DOHH2 (cell line): Measurements from ENCODE around the gene HS6ST1.

Experiments used
- H3F3A ChIP-seq: fragments of 200-600 bp; sonication (generic), shearing (Covaris generic); 2 replicates; pipeline ENCODE4 v1.6.0; 2016; ENCODE audit warnings: antibody characterized with exemption, mild to moderate bottlenecking; ENCODE audit not compliant: control insufficient read depth, insufficient read depth
- H3K27ac ChIP-seq: fragments of 200-600 bp; sonication (generic); 2 replicates; pipeline ENCODE4 v1.5.1; 2014; ENCODE audit warnings: low read depth, mild to moderate bottlenecking, low read length, moderate library complexity
- H3K27me3 ChIP-seq: fragments of 200-600 bp; sonication (generic); 2 replicates; pipeline ENCODE4 v1.6.1; 2014; ENCODE audit warnings: mild to moderate bottlenecking, low read length, mixed read lengths; ENCODE audit not compliant: control insufficient read depth
- H3K36me3 ChIP-seq: fragments of 200-600 bp; sonication (generic); 2 replicates; pipeline ENCODE4 v1.6.1; 2014; ENCODE audit warnings: mild to moderate bottlenecking, low read length, moderate library complexity, mixed read lengths; ENCODE audit not compliant: control insufficient read depth
- H3K4me1 ChIP-seq: fragments of 200-600 bp; sonication (generic); 2 replicates; pipeline ENCODE4 v1.6.1; 2014; ENCODE audit warnings: mild to moderate bottlenecking, low read length, mixed read lengths; ENCODE audit not compliant: control insufficient read depth
- H3K4me2 ChIP-seq: fragments of 200-600 bp; sonication (generic); 2 replicates; pipeline ENCODE4 v1.6.0; 2014; ENCODE audit warnings: mild to moderate bottlenecking, low read length, moderate library complexity
- H3K4me3 ChIP-seq: fragments of 200-600 bp; sonication (generic); 2 replicates; pipeline ENCODE4 v1.5.1; 2014; ENCODE audit warnings: mild to moderate bottlenecking, low read length, mixed read lengths
- H3K79me2 ChIP-seq: fragments of 200-600 bp; sonication (generic); 2 replicates; pipeline ENCODE4 v1.6.1; 2014; ENCODE audit warnings: mild to moderate bottlenecking, low read length, mixed read lengths; ENCODE audit not compliant: control insufficient read depth
- H3K9me2 ChIP-seq: fragments of 200-600 bp; sonication (generic); replicated peaks from 2 replicates; pipeline ENCODE4 v1.6.1; 2014; ENCODE audit warnings: mild to moderate bottlenecking, low read length, mixed read lengths; ENCODE audit not compliant: control insufficient read depth
- H3K9me3 ChIP-seq: fragments of 200-600 bp; sonication (generic); 2 replicates; pipeline ENCODE4 v1.6.1; 2014; ENCODE audit warnings: antibody characterized with exemption, low read length, mixed read lengths; ENCODE audit not compliant: control insufficient read depth, insufficient read depth
- H4K20me1 ChIP-seq: fragments of 200-600 bp; sonication (generic); 2 replicates; pipeline ENCODE4 v1.6.0; 2014; ENCODE audit warnings: low read depth, mild to moderate bottlenecking, antibody characterized with exemption, low read length, moderate library complexity; ENCODE audit not compliant: control insufficient read depth, insufficient read depth
- CTCF ChIP-seq: fragments of 200-600 bp; sonication (generic); IDR thresholded peaks from one replicate; pipeline ENCODE4 v1.5.1; 2014; ENCODE audit warnings: antibody characterized with exemption, mild to moderate bottlenecking, low read depth, low read length; ENCODE audit not compliant: poor library complexity, severe bottlenecking
- EZH2phosphoT487 ChIP-seq: fragments of 200-600 bp; sonication (generic); IDR thresholded peaks from 2 replicates; pipeline ENCODE4 v1.6.1; 2017; ENCODE audit warnings: borderline replicate concordance, mild to moderate bottlenecking, antibody characterized with exemption, low read length, moderate library complexity, mixed read lengths

Gene HS6ST1

GRCh38 chr2:128227862-128228261, 90.8 kb downstream of the HS6ST1 start:
- no peak for TF ChIP-seq EZH2phosphoT487
- TF ChIP-seq CTCF, result no peak
- H3F3A ChIP-seq, result no peaks in the 10 kb centered on the region
- no peak overlapping the region for H3K4me2 ChIP-seq
- H3K9me3 ChIP-seq, result no peaks in the 10 kb centered on the region
- peaks cover 4% of the 10 kb centered on the region for H3K4me1 ChIP-seq
- H3K4me3 ChIP-seq, result no peak overlapping the region
- H3K36me3 ChIP-seq, result no peaks in the 10 kb centered on the region
- H3K79me2 ChIP-seq, result no peaks in the 10 kb centered on the region
- peaks cover 6% of the 10 kb centered on the region for H3K27me3 ChIP-seq
- H3K27ac ChIP-seq, result no peak overlapping the region
- no peaks in the 10 kb centered on the region for H4K20me1 ChIP-seq
- H3K9me2 ChIP-seq, result no peaks in the 10 kb centered on the region

DNA sequence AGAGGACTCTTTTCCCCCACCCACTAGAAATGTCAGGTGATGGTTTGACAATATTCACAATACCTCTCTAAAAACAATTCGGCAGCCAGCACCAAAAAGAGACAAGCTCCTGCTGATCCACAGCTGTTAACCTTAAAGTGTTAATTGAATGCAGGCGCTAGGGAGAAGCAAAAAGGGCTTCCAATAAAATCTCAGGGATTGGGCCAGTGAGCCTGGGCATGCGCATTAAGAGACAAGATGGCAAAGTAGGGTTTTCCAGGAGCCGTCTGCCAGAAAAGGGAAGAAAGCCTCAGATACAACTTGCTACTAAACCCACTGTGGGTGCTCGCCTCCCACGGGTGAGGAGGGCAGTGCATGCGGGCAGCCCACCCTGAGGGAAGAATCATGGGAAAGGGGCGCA, 98.8 kb downstream of the HS6ST1 start:
- H4K20me1 ChIP-seq, result no peaks in the 10 kb centered on the region
- H3K36me3 ChIP-seq, result no peaks in the 10 kb centered on the region
- no peak overlapping the region for H3K27ac ChIP-seq
- H3F3A ChIP-seq, result no peaks in the 10 kb centered on the region
- no peaks in the 10 kb centered on the region for H3K9me2 ChIP-seq
- no peaks in the 10 kb centered on the region for H3K9me3 ChIP-seq
- no peak overlapping the region for H3K4me2 ChIP-seq
- H3K79me2 ChIP-seq, result no peaks in the 10 kb centered on the region
- TF ChIP-seq CTCF, result no peak
- TF ChIP-seq EZH2phosphoT487, result no peak
- no peaks in the 10 kb centered on the region for H3K4me1 ChIP-seq
- H3K4me3 ChIP-seq, result no peak overlapping the region
- H3K27me3 ChIP-seq, result no peaks in the 10 kb centered on the region

GRCh38 chr2:128217671-128218070, 101.0 kb downstream of the HS6ST1 start:
- H3K27ac ChIP-seq, result no peak overlapping the region
- H3K9me2 ChIP-seq, result no peaks in the 10 kb centered on the region
- no peaks in the 10 kb centered on the region for H4K20me1 ChIP-seq
- H3F3A ChIP-seq, result no peaks in the 10 kb centered on the region
- H3K4me3 ChIP-seq, result no peak overlapping the region
- H3K4me1 ChIP-seq, result no peaks in the 10 kb centered on the region
- H3K27me3 ChIP-seq, result no peaks in the 10 kb centered on the region
- H3K4me2 ChIP-seq, result no peak overlapping the region
- TF ChIP-seq CTCF (no peak), EZH2phosphoT487 (no peak)
- no peaks in the 10 kb centered on the region for H3K36me3 ChIP-seq
- H3K9me3 ChIP-seq, result no peaks in the 10 kb centered on the region
- H3K79me2 ChIP-seq, result no peaks in the 10 kb centered on the region
